HG03439 (cell line): ENCODE measurements around the gene EPB41L3.

ENCODE experiments used
- ATAC-seq: cut with Tn5 transposase; IDR thresholded peaks from one replicate; pipeline ENCODE4 v1.9.1; 2021; ENCODE audit warnings: mild to moderate bottlenecking, moderate library complexity; ENCODE audit not compliant: unreplicated experiment

EPB41L3 gene

GRCh38 chr18:5419030-5419429 lies 124.8 kb downstream of the EPB41L3 start:
- ATAC-seq, result no peak

GRCh38 chr18:5417342-5417741 lies 126.5 kb downstream of the EPB41L3 start:
- no peak for ATAC-seq

DNA sequence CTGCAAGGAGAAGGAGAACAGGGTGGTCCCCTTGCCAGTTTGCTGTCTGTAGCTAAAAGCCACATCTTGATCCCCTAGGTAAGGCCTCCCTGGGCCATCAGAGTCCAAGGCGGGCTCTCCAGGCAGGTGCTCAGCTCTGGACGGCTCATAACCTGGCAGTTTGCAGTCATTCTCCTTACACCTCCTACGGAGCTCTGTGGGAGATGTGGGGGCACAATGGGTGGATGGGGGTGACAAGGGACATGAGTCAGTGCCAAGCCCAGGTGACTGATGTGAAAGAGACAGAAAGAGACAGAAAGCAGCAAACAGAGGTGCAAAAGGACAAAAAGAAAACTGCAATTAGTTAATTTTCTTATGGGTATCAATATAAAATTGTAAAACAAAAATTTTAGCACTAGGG lies 127.7 kb downstream of the EPB41L3 start:
- no peak for ATAC-seq

GRCh38 chr18:5415665-5416064 lies 128.1 kb downstream of the EPB41L3 start:
- ATAC-seq, result no peak

DNA sequence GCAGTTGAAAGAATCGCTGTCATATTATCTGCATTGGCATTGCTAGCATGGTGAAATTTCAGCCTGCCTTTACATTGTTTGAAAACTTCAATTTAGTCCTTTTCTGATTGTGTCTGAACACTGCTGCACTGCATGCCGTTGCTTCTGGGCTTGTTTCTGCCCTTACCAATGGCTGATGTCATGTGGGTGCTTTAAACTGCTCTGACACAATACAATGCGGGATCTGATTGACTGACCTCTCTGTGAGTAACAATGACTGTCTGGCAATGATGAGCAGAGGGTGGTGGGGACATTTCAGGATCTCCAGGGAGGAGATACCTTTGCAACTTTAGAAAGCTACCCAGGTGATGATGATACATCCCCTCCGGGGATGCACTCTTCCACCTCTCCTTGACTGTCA lies 128.8 kb downstream of the EPB41L3 start:
- no peak for ATAC-seq

DNA sequence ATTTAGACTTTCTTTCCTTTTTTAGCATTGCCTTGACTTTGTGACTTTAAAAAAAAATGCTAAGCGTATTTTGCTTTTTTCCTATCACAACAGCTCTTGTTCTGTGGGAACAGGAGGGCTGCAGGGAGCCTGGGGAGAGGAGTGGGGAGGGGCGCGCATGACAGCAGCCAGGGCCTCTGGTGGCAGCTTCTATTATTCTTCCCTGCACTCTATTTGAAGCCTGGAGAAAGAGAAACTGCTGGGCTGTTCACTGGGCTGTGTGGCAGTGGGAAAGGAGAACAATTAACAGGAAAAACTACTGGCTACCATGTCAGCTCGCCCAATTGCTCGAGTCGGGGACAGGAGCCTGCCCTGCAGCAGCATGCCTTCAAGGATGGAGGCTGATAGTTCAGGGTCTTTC lies 129.3 kb downstream of the EPB41L3 start:
- ATAC-seq, result no peak

DNA sequence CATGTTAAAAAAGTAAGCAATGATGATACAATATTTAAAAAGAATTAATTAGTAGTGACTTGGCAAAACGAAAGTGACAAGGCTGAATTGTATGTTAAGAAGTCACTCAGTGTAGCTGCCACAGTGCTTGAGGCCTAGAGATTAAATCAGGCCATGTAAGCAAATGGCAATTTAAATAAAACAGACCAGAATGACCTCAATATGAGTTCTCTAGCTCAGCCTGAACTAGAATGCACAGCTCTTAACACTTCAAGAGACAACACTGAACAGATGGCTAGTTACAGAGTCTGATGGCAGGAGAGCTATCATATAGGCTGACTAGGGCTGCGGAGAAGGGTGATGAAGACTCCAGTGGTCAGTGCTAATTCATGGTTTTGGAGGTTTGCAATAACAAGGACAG lies 130.3 kb downstream of the EPB41L3 start:
- ATAC-seq, result no peak

DNA sequence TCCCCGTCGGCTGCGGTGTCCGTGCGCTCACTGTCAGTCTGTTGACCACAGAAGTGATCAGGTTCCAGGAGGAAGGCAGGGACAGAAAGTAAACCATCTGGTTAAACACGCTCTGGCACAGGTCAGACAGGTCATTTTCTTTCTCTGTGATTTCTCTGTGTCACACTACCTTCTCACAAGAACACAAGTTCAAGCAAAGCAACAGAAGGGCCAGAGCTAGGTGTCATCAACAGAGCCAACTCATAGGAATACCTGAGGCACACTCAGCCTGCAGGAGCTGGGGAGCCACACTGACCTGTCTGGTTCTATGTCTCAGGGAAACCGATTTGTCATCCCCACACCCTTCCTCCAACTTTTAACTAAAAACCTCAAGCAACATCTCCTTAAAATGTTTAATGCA lies 133.2 kb downstream of the EPB41L3 start:
- ATAC-seq, result no peak

DNA sequence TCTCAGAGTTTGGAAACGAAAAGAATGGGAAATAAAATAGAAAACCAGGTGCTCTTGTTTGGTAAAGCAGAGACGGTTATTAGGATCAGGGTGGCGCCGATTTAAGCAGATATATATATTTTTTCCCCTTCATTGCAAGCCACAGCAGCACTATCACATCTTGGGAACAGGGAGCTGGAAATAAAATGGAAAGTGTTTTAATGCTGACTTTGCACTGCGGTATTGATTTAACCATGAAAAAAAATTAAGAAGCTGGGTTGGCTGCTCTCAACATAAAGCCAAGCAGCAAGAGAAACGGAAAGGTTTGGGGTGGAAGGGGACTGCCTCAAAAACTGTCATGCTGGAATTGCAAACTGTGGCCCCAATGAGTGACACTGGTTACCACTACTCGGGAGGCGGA lies 145.5 kb downstream of the EPB41L3 start:
- no peak for ATAC-seq

- no peak for ATAC-seq
These were observed 146.7 kb downstream of the EPB41L3 start for GRCh38 chr18:5397102-5397501.

- no peak for ATAC-seq
These were observed 147.8 kb downstream of the EPB41L3 start for GRCh38 chr18:5395860-5396448.

- ATAC-seq, result no peak
These were observed 150.0 kb downstream of the EPB41L3 start for GRCh38 chr18:5393779-5394178.

DNA sequence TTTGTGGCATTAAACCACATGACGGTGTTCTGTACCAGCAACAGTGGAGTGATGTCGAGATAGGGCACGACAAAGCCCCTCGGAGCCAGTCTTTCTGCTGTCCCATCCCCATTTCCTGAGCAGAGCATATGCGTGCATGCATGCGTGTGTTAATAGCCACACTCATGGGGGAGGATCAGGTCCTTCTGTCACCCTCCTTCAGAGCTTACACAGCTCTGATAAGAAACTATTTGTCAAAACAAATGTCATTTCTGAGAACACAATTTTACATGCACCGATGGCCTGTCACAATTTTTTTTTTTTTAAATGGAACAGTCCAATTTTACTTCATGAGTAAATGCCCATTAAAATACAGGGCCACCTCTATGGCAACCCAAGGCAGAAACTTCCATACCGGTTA lies 152.4 kb downstream of the EPB41L3 start:
- no peak for ATAC-seq

DNA sequence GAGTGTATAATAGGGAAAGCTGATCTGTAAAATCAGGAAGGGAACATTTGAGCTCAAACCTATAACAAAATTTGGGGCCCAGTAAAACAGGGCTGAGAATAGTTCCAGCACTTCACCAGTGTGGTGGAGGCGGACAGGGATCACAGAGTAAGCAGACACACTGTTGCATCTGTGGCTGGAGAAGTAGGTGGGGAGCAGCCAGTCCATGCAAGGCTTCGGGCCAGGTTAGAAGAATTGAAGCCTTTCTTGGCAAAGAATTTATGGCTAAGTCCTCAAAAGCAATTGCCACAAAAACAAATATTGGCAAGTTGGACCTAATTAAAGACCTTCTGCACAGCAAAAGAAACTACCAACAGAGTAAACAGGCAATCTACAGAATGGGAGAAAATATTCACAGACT lies 154.4 kb downstream of the EPB41L3 start:
- no peak for ATAC-seq

DNA sequence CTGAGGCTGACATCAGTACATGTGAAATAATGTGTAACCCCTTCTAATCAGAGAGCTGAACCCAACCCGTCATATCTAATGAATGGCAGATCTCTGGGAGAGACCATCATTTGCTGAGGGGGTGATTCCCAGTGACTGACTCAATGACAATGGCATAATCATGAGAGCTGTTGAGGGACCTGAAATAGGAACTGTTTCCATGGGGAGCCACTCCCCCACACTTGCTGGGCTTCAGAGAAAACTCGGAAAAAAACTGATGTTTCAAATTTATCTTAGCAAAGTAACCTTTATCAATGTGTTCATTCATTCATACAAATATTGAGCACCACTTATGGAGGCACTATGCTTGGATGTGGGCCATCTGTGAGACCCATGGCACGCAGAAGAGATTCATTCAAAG lies 154.9 kb downstream of the EPB41L3 start:
- ATAC-seq, result no peak

DNA sequence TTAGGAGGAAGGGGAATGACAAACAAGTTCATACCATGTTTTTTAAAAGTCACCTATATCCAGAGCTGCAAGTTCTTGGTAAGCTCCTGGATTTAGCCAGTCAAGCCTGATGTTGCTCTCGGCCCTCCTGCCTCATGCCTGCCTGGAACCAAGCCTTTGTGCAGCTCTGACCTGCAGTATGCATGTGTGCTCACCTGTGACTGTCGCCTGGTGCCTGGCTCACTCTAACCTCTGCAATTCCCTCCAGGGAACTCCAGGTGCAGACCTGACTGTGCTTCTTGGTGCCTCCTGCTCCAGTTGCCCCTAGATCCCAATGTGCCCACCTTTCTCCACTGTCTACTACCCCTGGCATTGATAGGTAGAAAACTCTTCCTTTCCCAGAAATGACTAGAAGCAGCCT lies 163.2 kb downstream of the EPB41L3 start:
- ATAC-seq, result no peak

GRCh38 chr18:5376986-5377385 lies 166.8 kb downstream of the EPB41L3 start:
- ATAC-seq, result no peak

GRCh38 chr18:5370332-5370731 lies 173.5 kb downstream of the EPB41L3 start:
- ATAC-seq, result no peak

- ATAC-seq, result no peak
These were observed 174.3 kb downstream of the EPB41L3 start for GRCh38 chr18:5369513-5369912.

GRCh38 chr18:5365443-5365842 lies 178.4 kb downstream of the EPB41L3 start:
- no peak for ATAC-seq

- no peak for ATAC-seq
These were observed 193.2 kb downstream of the EPB41L3 start for GRCh38 chr18:5350636-5351035.
